Upper lobe of left lung (tissue), 6 donors: ENCODE data around the gene TCF23. TPM values are rescaled to one million over a fixed set of nuclear protein-coding genes. Genes with fewer than 3 reads are reported as not detected.

Experiments
- ATAC-seq, 2 donors: fragments of 200-7000 bp; cut with Tn5 transposase; one replicate each; pipeline ENCODE4 v1.9.1; 2022; ENCODE audit warnings: mild to moderate bottlenecking in 2 of 2, moderate library complexity in 2 of 2; ENCODE audit not compliant: low FRiP score in 2 of 2
- DNase-seq, 2 donors: peaks; one replicate each; pipeline ENCODE4 v3.0.0-alpha.2; 2019 to 2020
- H3K27ac ChIP-seq, 4 donors: fragments of 200-600 bp; sonication (generic); one replicate each; pipeline ENCODE4 v1.5.1; 2016 to 2019
- H3K27me3 ChIP-seq, 4 donors: fragments of 200-600 bp; sonication (generic); one replicate each; pipeline ENCODE4 v1.5.1; 2017 to 2019
- H3K36me3 ChIP-seq, 4 donors: fragments of 200-600 bp; sonication (generic); one replicate each; pipeline ENCODE4 v1.5.1; 2016 to 2019
- H3K4me1 ChIP-seq, 4 donors: fragments of 200-600 bp; sonication (generic); one replicate each; pipeline ENCODE4 v1.5.1; 2018 to 2019
- H3K4me3 ChIP-seq, 4 donors: fragments of 200-600 bp; sonication (generic); one replicate each; pipeline ENCODE4 v1.5.1; 2017 to 2019; ENCODE audit warnings: mild to moderate bottlenecking in 2 of 4, moderate library complexity in 1 of 4
- H3K9me3 ChIP-seq, 4 donors: fragments of 200-600 bp; sonication (generic); one replicate each; pipeline ENCODE4 v1.5.1; 2018 to 2019
- CTCF ChIP-seq, 6 experiments: fragments of 450-650 bp in 4 of 6; fragments of 200-600 bp in 2 of 6; sonication (generic) in 2 of 6; IDR thresholded peaks; one replicate each; pipeline ENCODE4 v1.5.1; 2016 to 2019; ENCODE audit warnings: antibody characterized with exemption in 6 of 6
- EP300 ChIP-seq, 4 donors: sonication (generic); formaldehyde crosslinking; IDR thresholded peaks; one replicate each; pipeline ENCODE4 v1.5.1; 2017; ENCODE audit warnings: antibody characterized with exemption in 4 of 4, control low read depth in 2 of 4
- POLR2A ChIP-seq, 4 donors: fragments of 450-650 bp; IDR thresholded peaks; one replicate each; pipeline ENCODE4 v1.5.1; 2016 to 2017; ENCODE audit warnings: antibody characterized with exemption in 4 of 4, mild to moderate bottlenecking in 2 of 4
- POLR2AphosphoS5 ChIP-seq, 2 donors: sonication (generic); formaldehyde crosslinking; IDR thresholded peaks; one replicate each; pipeline ENCODE4 v1.5.1; 2017; ENCODE audit warnings: antibody characterized with exemption in 2 of 2
- WGBS, 2 donors: methylation state at CpG; one replicate each; pipeline ENCODE4 v1.1.5; 2017 to 2018; 5-methylcytosine and 5-hydroxymethylcytosine counted together
- total RNA-seq, 6 donors: library from RNA; depleted of rRNA in 4 of 6; stranded (reverse); fragments of >200 nt in 4 of 6; gene quantifications; one replicate each; pipeline versions ENCODE4 v1.1.0 to v1.2.1, GENCODE V29; 2016 to 2021
- donor health status: DM: no; HTN: no; CAD: no; lungs with moderate emphysema.
- donor health status: DM: no; HTN: yes; CAD: no; lungs with severe emphysema.

Gene TCF23
- total RNA-seq, 6 donors from 2014 or later, result 0.13 to 0.20 TPM; not detected in 4

DNA sequence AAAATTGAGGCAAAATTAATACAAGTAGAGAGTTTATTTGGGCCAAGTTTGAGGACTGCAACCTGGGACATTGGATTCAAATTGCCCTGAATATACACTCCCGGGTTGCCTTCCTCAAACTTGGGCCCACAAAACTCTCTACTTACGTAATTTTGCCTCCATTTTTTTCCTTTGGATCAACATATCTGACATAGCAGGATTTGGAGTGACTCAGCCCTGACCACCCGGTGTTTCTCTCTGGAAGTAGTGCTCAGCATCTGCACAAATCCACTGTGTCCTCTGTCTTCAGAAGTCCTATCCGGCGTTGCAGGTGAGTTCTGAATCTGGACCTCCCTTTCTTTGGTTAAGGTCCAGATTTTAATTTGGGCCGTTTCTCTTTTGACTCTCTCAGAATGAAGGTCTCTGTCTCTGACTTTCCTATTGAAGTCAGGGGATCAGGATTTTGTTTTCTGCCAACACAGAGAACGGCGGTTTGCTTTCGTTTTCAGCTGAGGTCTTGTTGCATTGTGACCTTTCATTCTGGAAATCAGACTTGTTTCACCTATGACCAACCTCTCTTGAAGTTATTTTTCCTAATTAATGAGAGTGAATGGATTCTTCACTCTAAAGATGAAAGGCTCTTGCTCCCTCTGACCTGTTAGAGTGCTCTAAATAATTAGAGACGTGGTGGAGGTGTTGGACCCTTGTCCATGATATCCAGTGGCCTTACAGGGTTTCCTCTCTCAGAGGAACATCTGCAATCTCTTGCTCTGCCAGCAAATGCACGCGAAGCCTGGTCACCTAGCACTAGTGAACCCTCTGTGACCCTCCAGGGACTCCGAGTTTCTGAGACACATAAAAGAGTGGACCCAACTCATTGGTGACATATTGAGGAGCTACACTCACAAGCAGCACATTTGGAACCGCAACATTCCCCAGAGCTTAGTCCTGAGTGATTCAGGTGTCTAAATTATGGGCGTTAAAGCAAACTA lies 13.6 kb downstream of the TCF23 start:
- Histone ChIP-seq H3K4me3 (no peak overlapping the region), H3K9me3 (no peaks in the 10 kb centered on the region), H3K36me3 (no peaks in the 10 kb centered on the region), H3K4me1 (no peaks in the 10 kb centered on the region), H3K27ac (no peak overlapping the region), H3K27me3 (no peaks in the 10 kb centered on the region)
- TF ChIP-seq CTCF (IDR thresholded peaks at IDR 0.05) (no peak), EP300 (IDR thresholded peaks at IDR 0.05) (no peak)
- no peak for DNase-seq
- no peak for ATAC-seq
- 84 to 88% methylated on average over 11 to 15 of the region's 15 CpGs for WGBS, 2 donors

DNA sequence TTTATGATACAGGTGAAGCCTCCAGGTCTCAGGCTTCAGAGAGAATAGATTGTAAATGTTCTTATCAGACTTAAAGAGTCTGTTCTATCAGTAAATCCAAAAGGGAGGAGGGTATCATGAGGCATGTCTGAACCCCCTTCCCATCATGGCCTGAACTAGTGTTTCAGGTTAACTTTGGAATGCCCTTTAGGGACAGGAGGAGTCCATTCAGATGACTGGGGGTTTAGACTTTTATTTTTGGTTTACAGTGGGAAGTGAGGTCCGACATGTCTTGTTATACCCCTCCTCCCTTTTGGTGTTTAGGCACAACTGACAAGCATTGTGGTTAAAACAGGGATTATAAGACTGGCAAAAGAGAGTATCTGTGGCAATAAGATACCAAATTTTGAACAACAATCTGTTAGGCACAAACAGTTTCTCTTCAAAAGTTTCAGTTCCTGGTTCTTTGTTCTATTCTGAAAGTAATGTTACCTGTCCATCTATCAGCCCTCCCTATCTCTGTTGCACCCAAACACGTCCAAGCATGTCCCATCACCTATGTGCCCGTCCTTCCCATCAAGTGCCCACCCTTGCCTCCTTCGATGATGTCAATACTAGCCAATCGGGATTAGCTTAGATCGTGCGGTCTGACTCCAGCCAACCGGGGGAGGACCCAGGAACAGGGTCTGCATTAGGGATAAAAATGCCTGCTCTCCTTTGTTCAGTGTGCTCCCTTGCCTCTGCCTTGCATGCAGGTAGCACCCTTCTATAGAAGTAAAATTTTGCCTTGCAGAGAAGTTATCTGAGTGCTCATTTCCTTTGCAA lies 16.4 kb downstream of the TCF23 start:
- H3K4me3 ChIP-seq, result no peak overlapping the region
- H3K9me3 ChIP-seq, result no peaks in the 10 kb centered on the region
- 81 to 85% methylated on average over 8 of the region's 8 CpGs for WGBS, 2 donors
- H3K27ac ChIP-seq, result no peak overlapping the region
- H3K4me1 ChIP-seq, result peaks cover 0 to 6% (median 3%) of the 10 kb centered on the region in 4 donors
- H3K36me3 ChIP-seq, result no peaks in the 10 kb centered on the region
- TF ChIP-seq POLR2AphosphoS5 (IDR thresholded peaks at IDR 0.05), result no peak
- TF ChIP-seq POLR2A (IDR thresholded peaks at IDR 0.05), result no peak
- no peak for TF ChIP-seq EP300 (IDR thresholded peaks at IDR 0.05)
- no peak for TF ChIP-seq CTCF (IDR thresholded peaks at IDR 0.05)
- no peaks in the 10 kb centered on the region for H3K27me3 ChIP-seq
- DNase-seq (no peak), ATAC-seq (no peak)

DNA sequence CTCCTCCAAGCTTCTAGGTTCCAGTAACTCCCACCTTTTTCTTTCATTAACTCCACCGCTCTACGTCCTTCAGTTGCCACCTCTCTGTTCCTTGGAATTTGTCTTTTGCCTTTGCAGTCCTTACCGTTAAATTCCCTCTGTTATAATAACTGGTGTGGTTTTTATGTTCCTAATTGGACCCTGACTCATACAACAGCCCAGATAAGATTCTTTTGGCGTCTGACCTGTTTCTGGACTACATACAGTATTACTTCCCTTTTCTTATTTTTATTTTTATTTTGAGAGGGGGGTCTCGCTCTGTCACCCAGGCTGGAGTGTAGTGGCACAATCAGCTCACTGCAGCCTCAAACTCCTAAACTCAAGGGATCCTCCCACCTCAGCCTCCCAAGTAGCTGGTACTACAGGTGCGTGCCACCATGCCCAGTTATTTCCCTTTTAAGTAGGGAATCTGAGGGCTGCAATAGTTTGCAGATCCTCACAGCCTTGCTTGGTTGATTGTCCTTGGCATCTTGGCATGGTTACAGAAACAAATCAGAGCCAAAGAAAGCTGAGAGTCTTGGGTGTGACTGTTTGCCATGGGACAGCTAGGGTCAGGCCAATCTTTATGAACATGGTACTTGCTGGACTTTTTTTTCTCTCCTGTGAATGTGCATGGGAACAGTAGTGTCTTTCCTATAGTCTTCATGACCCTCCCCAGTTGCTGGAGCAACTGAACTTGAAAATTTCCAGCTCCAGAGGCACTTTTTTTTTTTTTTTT lies 22.0 kb downstream of the TCF23 start:
- H3K4me3 ChIP-seq, result no peak overlapping the region
- ATAC-seq (no peak), DNase-seq (no peak)
- no peak overlapping the region for H3K27ac ChIP-seq
- H3K9me3 ChIP-seq, result no peaks in the 10 kb centered on the region
- peaks cover 0 to 14% (median 8%) of the 10 kb centered on the region in 4 donors for H3K4me1 ChIP-seq
- no peaks in the 10 kb centered on the region for H3K36me3 ChIP-seq
- H3K27me3 ChIP-seq, result no peaks in the 10 kb centered on the region
- TF ChIP-seq EP300 (IDR thresholded peaks at IDR 0.05), result no peak
- no peak for TF ChIP-seq CTCF (IDR thresholded peaks at IDR 0.05)
- no peak for TF ChIP-seq POLR2A (IDR thresholded peaks at IDR 0.05)
- TF ChIP-seq POLR2AphosphoS5 (IDR thresholded peaks at IDR 0.05), result no peak
- WGBS, 2 donors, result 75 to 76% methylated on average over 6 of the region's 6 CpGs

GRCh38 chr2:27171351-27171848 lies 22.6 kb downstream of the TCF23 start:
- H3K4me3 ChIP-seq, result no peak overlapping the region
- TF ChIP-seq EP300 (IDR thresholded peaks at IDR 0.05) (no peak), CTCF (IDR thresholded peaks at IDR 0.05) (no peak), POLR2AphosphoS5 (IDR thresholded peaks at IDR 0.05) (no peak), POLR2A (IDR thresholded peaks at IDR 0.05) (no peak)
- ATAC-seq (no peak), DNase-seq (no peak)
- WGBS, 2 donors, result 75 to 76% methylated on average over 8 of the region's 8 CpGs
- no peaks in the 10 kb centered on the region for H3K36me3 ChIP-seq
- H3K4me1 ChIP-seq, result peaks cover 0 to 14% (median 8%) of the 10 kb centered on the region in 4 donors
- H3K27ac ChIP-seq, result no peak overlapping the region
- H3K9me3 ChIP-seq, result no peaks in the 10 kb centered on the region
- no peaks in the 10 kb centered on the region for H3K27me3 ChIP-seq
